ENCODE measurements around the gene HPS4.

HPS4 gene

GRCh38 chr22:26461188-26461810, 22.3 kb downstream of the HPS4 start:
- peak; percentile 95 for TF ChIP-seq CTCF (conservative IDR thresholded peaks at IDR 0.05; ENCODE audit: low read depth, low read length)
- H3K4me3 ChIP-seq (ENCODE audit: low read length): no peak overlapping the region
- no peak for DNase-seq (ENCODE audit: low read depth)

DNA sequence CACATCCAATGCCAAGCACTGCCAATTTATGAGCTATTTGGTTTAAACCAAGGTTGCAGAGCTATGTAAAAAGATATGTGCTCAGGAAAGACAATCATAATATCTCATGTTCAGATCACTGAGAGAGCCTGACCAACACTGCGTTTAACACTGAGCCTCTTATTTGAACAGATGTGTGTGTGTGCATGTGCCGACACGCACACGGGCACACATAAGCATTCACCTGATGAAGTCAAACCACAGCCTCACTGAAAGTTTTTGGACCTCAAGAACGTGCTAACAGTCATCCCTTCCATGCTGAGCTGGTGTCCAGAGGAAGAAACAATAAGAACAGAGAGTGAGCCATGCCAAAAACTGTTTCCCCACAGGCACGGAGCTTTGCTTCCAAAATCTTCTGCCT, 23.4 kb downstream of the HPS4 start:
- H3K4me3 ChIP-seq (ENCODE audit: low read length): no peak overlapping the region
- TF ChIP-seq CTCF (conservative IDR thresholded peaks at IDR 0.05; ENCODE audit: low read depth, low read length): no peak
- no peak for DNase-seq (ENCODE audit: low read depth)

DNA sequence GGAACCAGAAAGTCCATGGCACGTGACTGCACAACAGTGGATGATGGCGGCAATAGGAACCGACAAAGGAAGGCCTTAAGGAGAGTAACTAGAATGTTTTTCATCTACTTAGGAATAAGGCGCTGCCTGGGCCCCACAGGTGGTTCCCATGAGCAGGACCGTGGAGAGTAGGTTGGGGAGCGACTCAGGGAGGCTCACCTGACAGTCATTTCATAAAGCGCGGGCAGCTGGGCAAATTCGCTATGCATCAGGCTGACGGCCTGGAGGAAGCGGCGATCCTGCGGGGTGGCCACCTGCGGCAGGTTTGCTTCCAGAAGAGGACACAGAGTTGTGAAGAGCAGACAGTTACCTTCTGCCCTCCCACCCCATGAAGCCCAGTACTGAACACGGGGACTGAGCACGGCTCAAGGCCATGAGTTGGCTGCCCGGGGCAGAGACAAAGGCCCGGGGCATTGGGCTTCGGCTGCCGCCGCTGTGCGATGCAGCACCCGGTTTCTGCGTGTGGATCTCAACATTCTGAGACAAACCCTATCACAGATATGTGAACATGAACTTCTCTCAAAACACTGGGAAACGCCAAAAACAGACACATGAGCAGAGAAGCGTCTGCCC, 25.8 kb downstream of the HPS4 start:
- no peak for DNase-seq (ENCODE audit: low read depth)
- H3K4me3 ChIP-seq (ENCODE audit: low read length): no peak overlapping the region
- no peak for TF ChIP-seq CTCF (conservative IDR thresholded peaks at IDR 0.05; ENCODE audit: low read depth, low read length)

- DNase-seq (ENCODE audit: low read depth): no peak
- no peak overlapping the region for H3K4me3 ChIP-seq (ENCODE audit: low read length)
- no peak for TF ChIP-seq CTCF (conservative IDR thresholded peaks at IDR 0.05; ENCODE audit: low read depth, low read length)
Observed at GRCh38 chr22:26453812-26454500, 29.6 kb downstream of the HPS4 start.

GRCh38 chr22:26453216-26453615, 30.4 kb downstream of the HPS4 start:
- DNase-seq (ENCODE audit: low read depth): no peak
- TF ChIP-seq CTCF (conservative IDR thresholded peaks at IDR 0.05; ENCODE audit: low read depth, low read length): no peak
- H3K4me3 ChIP-seq (ENCODE audit: low read length): no peak overlapping the region

DNA sequence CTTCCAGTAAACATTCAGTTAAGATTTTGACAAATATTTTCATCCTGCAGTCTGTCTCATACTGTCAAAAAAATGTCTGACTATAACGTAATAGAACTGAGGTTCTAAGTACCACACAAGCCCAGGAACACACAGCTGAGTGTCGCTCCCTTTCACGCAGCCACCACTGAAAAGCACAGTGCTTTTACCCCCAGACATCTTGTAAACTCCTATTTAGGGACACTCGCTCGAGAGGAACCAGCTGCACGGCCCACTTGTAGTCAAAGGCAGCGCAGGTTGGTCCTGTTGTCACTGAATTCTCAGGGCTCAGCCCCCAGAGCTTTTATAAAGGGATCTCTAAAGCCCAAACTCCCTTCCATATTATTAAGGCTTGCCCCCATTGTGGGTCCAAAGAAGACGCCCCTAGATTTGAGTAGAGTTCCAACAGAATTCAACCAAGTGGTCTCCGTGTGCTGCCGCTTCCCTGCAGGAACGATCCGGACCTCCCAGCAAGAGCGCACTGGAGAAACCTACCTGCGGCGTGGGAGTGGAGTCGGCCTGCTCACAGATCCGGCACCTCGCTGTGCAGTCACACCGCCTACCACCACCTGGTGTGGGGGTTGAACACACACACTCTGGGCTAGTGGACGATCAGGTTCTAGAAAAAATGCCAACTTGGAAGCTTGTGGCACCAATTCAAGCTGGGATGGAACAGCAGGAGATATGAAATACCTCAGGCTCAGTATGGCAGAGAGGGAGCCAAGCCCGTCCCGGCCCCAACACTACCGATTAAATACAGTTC, 31.2 kb downstream of the HPS4 start:
- DNase-seq (ENCODE audit: low read depth): no peak
- H3K4me3 ChIP-seq (ENCODE audit: low read length): no peak overlapping the region
- no peak for TF ChIP-seq CTCF (conservative IDR thresholded peaks at IDR 0.05; ENCODE audit: low read depth, low read length)
